Adrenal gland (tissue), 5 donors: ENCODE measurements around the gene ERC2.

ENCODE experiments used
- POLR2A ChIP-seq, 2 donors: fragments of 450-650 bp; IDR thresholded peaks; one replicate each; pipeline ENCODE4 v1.6.1; 2017; ENCODE audit warnings: antibody characterized with exemption in 2 of 2, mild to moderate bottlenecking in 2 of 2, moderate library complexity in 1 of 2
- TF ChIP-seq, protein P1 (sequence below), 6 experiments: fragments of 450-650 bp in 4 of 6; fragments of 200-600 bp in 2 of 6; sonication (generic) in 1 of 6; IDR thresholded peaks; 1 replicate in 5 of 6; 2 replicates in 1 of 6; pipeline versions ENCODE4 v1.5.1 to v1.8.0; 2016 to 2021; ENCODE audit warnings: antibody characterized with exemption in 6 of 6, mild to moderate bottlenecking in 2 of 6, moderate library complexity in 1 of 6
- donor health status: DM: no; HTN: no; CAD: no.

GRCh38 chr3:55974421-55975165 is 493.7 kb downstream of the ERC2 start:
- no peak for TF ChIP-seq POLR2A (IDR thresholded peaks at IDR 0.05)
- TF ChIP-seq, protein P1, sequence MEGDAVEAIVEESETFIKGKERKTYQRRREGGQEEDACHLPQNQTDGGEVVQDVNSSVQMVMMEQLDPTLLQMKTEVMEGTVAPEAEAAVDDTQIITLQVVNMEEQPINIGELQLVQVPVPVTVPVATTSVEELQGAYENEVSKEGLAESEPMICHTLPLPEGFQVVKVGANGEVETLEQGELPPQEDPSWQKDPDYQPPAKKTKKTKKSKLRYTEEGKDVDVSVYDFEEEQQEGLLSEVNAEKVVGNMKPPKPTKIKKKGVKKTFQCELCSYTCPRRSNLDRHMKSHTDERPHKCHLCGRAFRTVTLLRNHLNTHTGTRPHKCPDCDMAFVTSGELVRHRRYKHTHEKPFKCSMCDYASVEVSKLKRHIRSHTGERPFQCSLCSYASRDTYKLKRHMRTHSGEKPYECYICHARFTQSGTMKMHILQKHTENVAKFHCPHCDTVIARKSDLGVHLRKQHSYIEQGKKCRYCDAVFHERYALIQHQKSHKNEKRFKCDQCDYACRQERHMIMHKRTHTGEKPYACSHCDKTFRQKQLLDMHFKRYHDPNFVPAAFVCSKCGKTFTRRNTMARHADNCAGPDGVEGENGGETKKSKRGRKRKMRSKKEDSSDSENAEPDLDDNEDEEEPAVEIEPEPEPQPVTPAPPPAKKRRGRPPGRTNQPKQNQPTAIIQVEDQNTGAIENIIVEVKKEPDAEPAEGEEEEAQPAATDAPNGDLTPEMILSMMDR (IDR thresholded peaks at IDR 0.05) = no peak
